ENCODE measurements around the gene MGMT. TPM values are rescaled to one million over a fixed set of nuclear protein-coding genes. Genes with fewer than 3 reads are reported as not detected.

The MGMT gene
- total RNA-seq, 4 donors from 2014 or later = 10.9 to 37.7 (median 16.0) TPM

- peak; percentile 1 to 3 for DNase-seq
- Histone ChIP-seq H3K4me1 (no peaks in the 10 kb centered on the region), H3K9me3 (no peaks in the 10 kb centered on the region), H3K27me3 (no peaks in the 10 kb centered on the region), H3K36me3 (no peaks in the 10 kb centered on the region), H3K27ac (no peak overlapping the region), H3K4me3 (no peak overlapping the region)
- intact Hi-C loops (cut with DNase I; ENCODE audit: low total_unique reads) = no loop called here
- TF ChIP-seq POLR2A (IDR thresholded peaks at IDR 0.05) = no peak
- TF ChIP-seq CTCF (IDR thresholded peaks at IDR 0.05) = no peak
Observed at GRCh38 chr10:129761197-129761972, 294.3 kb downstream of the MGMT start.

- no peak overlapping the region for H3K27ac ChIP-seq
- no peak overlapping the region for H3K4me3 ChIP-seq
- no peaks in the 10 kb centered on the region for H3K9me3 ChIP-seq
- H3K27me3 ChIP-seq = no peaks in the 10 kb centered on the region
- no peak for TF ChIP-seq POLR2A (IDR thresholded peaks at IDR 0.05)
- H3K36me3 ChIP-seq = no peaks in the 10 kb centered on the region
- peak in 1 of 2 donors; percentile 1 for DNase-seq
- no peaks in the 10 kb centered on the region for H3K4me1 ChIP-seq
- intact Hi-C loops (cut with DNase I; ENCODE audit: low total_unique reads) = no loop called here
Observed at GRCh38 chr10:129761981-129762956, 295.2 kb downstream of the MGMT start.

- no peaks in the 10 kb centered on the region for H3K36me3 ChIP-seq
- no peaks in the 10 kb centered on the region for H3K9me3 ChIP-seq
- DNase-seq = peak; percentile 5 to 7
- no peak overlapping the region for H3K4me3 ChIP-seq
- no peaks in the 10 kb centered on the region for H3K27me3 ChIP-seq
- no peaks in the 10 kb centered on the region for H3K4me1 ChIP-seq
- intact Hi-C loops (cut with DNase I; ENCODE audit: low total_unique reads) = no loop called here
- TF ChIP-seq POLR2A (IDR thresholded peaks at IDR 0.05) (no peak), CTCF (IDR thresholded peaks at IDR 0.05) (no peak)
- H3K27ac ChIP-seq = no peak overlapping the region
Observed at GRCh38 chr10:129764011-129764900, 297.2 kb downstream of the MGMT start.

GRCh38 chr10:129764901-129765663 is 298.0 kb downstream of the MGMT start:
- TF ChIP-seq CTCF (IDR thresholded peaks at IDR 0.05) (no peak), POLR2A (IDR thresholded peaks at IDR 0.05) (no peak)
- Histone ChIP-seq H3K4me3 (no peak overlapping the region), H3K36me3 (no peaks in the 10 kb centered on the region), H3K9me3 (no peaks in the 10 kb centered on the region), H3K27ac (no peak overlapping the region), H3K4me1 (no peaks in the 10 kb centered on the region), H3K27me3 (no peaks in the 10 kb centered on the region)
- DNase-seq = peak; percentile 1 to 6
- intact Hi-C loops (cut with DNase I; ENCODE audit: low total_unique reads) = no loop called here
